Panc1 (cell line): ENCODE results near the gene DUSP8. TPM values are rescaled to one million over a fixed set of nuclear protein-coding genes. Genes with fewer than 3 reads are reported as not detected.

Experiments used
- ATAC-seq: fragments of 200-7000 bp; cut with Tn5 transposase; 2 replicates; pipeline ENCODE4 v1.9.1; 2020; ENCODE audit warnings: mild to moderate bottlenecking, moderate library complexity
- BruUV-seq: library from RNA; stranded (reverse); fragments of 400-500 nt; replicated peaks from 2 replicates; lab custom pipeline; 2021; lab: Mats Ljungman, UMichigan
- CTCF ChIA-PET: fragments of 300-600 bp; sonication (Branson Sonifier 250); formaldehyde crosslinking; loops from one replicate; lab custom pipeline; 2022; ENCODE audit warnings: antibody characterized with exemption; lab: Charles Lee
- POLR2A ChIA-PET: fragments of 300-600 bp; sonication (Branson Sonifier 250); formaldehyde crosslinking; loops from one replicate; lab custom pipeline; 2022; ENCODE audit warnings: antibody characterized with exemption; lab: Charles Lee
- DNase-seq: peaks from one replicate; pipeline ENCODE4 v3.0.0-alpha.2; 2010; ENCODE audit warnings: low read depth, low spot score
- H3K27ac ChIP-seq: 2 replicates; pipeline ENCODE4 v1.5.1; 2011; ENCODE audit warnings: mild to moderate bottlenecking, low read length, inconsistent platforms
- H3K27me3 ChIP-seq: fragments of 200-500 bp; sonication (Bioruptor generic); 2 replicates; pipeline ENCODE4 v1.6.0; 2014; ENCODE audit warnings: low read length, inconsistent platforms; ENCODE audit not compliant: control insufficient read depth, insufficient read depth
- H3K36me3 ChIP-seq: fragments of 200-500 bp; sonication (Bioruptor generic); 2 replicates; pipeline ENCODE4 v1.5.1; 2014; ENCODE audit warnings: inconsistent platforms, mild to moderate bottlenecking, low read length, moderate library complexity; ENCODE audit not compliant: control insufficient read depth, insufficient read depth
- H3K4me1 ChIP-seq: 2 replicates; pipeline ENCODE4 v1.5.1; 2011; ENCODE audit warnings: inconsistent platforms, mild to moderate bottlenecking, low read length, moderate library complexity; ENCODE audit not compliant: control insufficient read depth, insufficient read depth
- H3K4me3 ChIP-seq, 2 experiments: 2 replicates each; pipeline ENCODE4 v1.5.1; 2011 to 2012; ENCODE audit warnings: low read depth in 2 of 2, low read length in 2 of 2, mild to moderate bottlenecking in 2 of 2, inconsistent platforms in 1 of 2, moderate library complexity in 1 of 2
- H3K9me3 ChIP-seq: fragments of 200-500 bp; sonication (Bioruptor generic); 2 replicates; pipeline ENCODE4 v1.5.1; 2014; ENCODE audit warnings: low read depth, mild to moderate bottlenecking, inconsistent platforms, low read length, moderate library complexity; ENCODE audit not compliant: control insufficient read depth, insufficient read depth
- CTCF ChIP-seq: fragments of 450-650 bp; IDR thresholded peaks from 2 replicates; pipeline ENCODE4 v1.5.1; 2017; ENCODE audit warnings: mild to moderate bottlenecking
- POLR2AphosphoS5 ChIP-seq: IDR thresholded peaks from 2 replicates; pipeline ENCODE4 v1.6.1; 2012; ENCODE audit warnings: mild to moderate bottlenecking, low read depth, low read length, moderate library complexity
- REST ChIP-seq, 2 experiments: IDR thresholded peaks; 2 replicates each; pipeline ENCODE4 v1.6.1; 2011 to 2012; ENCODE audit warnings: low read depth in 2 of 2, control low read depth in 1 of 2, low read length in 1 of 2, mild to moderate bottlenecking in 1 of 2, moderate library complexity in 1 of 2; ENCODE audit not compliant: insufficient read depth in 1 of 2
- SIN3A ChIP-seq: IDR thresholded peaks from 2 replicates; pipeline ENCODE4 v1.6.1; 2012; ENCODE audit warnings: low read depth, mild to moderate bottlenecking, low read length, moderate library complexity, borderline replicate concordance; ENCODE audit not compliant: insufficient read depth
- TCF7L2 ChIP-seq: IDR thresholded peaks from 2 replicates; pipeline ENCODE4 v1.6.1; 2011; ENCODE audit warnings: mild to moderate bottlenecking, low read depth, low read length, inconsistent platforms
- in situ Hi-C: cut with HindIII; loops from 2 replicates; pipeline ENCODE4 v1.10.0; 2016; ENCODE audit warnings: low sequenced_read_pairs, low pct_unique_long_range_greater_than_20kb
- intact Hi-C: fragments of 100-400 bp; cut with micrococcal nuclease; formaldehyde crosslinking; loops from one replicate; pipeline ENCODE4 v1.10.0; 2022; ENCODE audit not compliant: unreplicated experiment
- total RNA-seq: library from RNA; stranded (reverse); gene quantifications from one replicate; pipeline ENCODE4 v1.2.1, GENCODE V29; 2021; ENCODE audit not compliant: unreplicated experiment

The DUSP8 gene
- total RNA-seq, 1 experiment from 2014 or later: 5.5 TPM

GRCh38 chr11:1573903-1574237, 1.8 kb upstream of the DUSP8 start:
- Histone ChIP-seq H3K9me3 (peaks cover 4% of the 10 kb centered on the region; the same call in 1 of the 2 replicates), H3K4me3 (peak overlapping the region; percentile 41 to 59), H3K4me1 (peaks cover 21% of the 10 kb centered on the region), H3K36me3 (no peaks in the 10 kb centered on the region), H3K27me3 (no peaks in the 10 kb centered on the region; the same call in 1 of the 2 replicates), H3K27ac (no peak overlapping the region)
- ATAC-seq (peak; percentile 80), DNase-seq (peak; percentile 55)
- no peak for TF ChIP-seq POLR2AphosphoS5
- TF ChIP-seq SIN3A: 0 out of 2 replicates have a peak, but pooled peaks have one; percentile 60
- BruUV-seq: no TSS peak
- in situ Hi-C loops (no loop called here), intact Hi-C loops (no loop called here)
- POLR2A ChIA-PET: no interaction called here
- CTCF ChIA-PET: interaction anchor here (0.6 to 3.2 kb wide), 13 partner anchors 8 to 305 kb away, joined by 3 to 95 read pairs (median 4); no protein-coding TSS in a partner anchor

- H3K4me1 ChIP-seq: peaks cover 21% of the 10 kb centered on the region
- ChIA-PET POLR2A (no interaction called here), CTCF (interaction anchor here (0.6 to 3.2 kb wide), 12 partner anchors 9 to 303 kb away, joined by 3 to 95 read pairs (median 4); no protein-coding TSS in a partner anchor)
- H3K9me3 ChIP-seq: no peaks in the 10 kb centered on the region; the same call in 1 of the 2 replicates
- H3K4me3 ChIP-seq: peak overlapping the region; percentile 41 to 59
- in situ Hi-C loops: no loop called here
- ATAC-seq (peak; percentile 51), DNase-seq (no peak)
- BruUV-seq: TSS peak; percentile 84
- no peaks in the 10 kb centered on the region for H3K36me3 ChIP-seq
- intact Hi-C loops: no loop called here
- TF ChIP-seq POLR2AphosphoS5: no peak
- TF ChIP-seq TCF7L2: no peak
- no peak for TF ChIP-seq SIN3A
- no peak for TF ChIP-seq REST (IDR thresholded peaks at IDR 0.05; ENCODE audit: insufficient read depth in 1 of 2, low read depth in 2 of 2, low read length in 1 of 2)
- no peak for TF ChIP-seq CTCF
- no peaks in the 10 kb centered on the region; the same call in 1 of the 2 replicates for H3K27me3 ChIP-seq
- H3K27ac ChIP-seq: no peak overlapping the region
These were observed 1.2 kb upstream of the DUSP8 start for GRCh38 chr11:1573077-1573902.
